Calu3 (cell line): Measurements from ENCODE around the gene SAMD15. TPM values are rescaled to one million over a fixed set of nuclear protein-coding genes. Genes with fewer than 3 reads are reported as not detected.

Experiments
- BruUV-seq: library from RNA; stranded (reverse); fragments of 400-500 nt; replicated peaks from 2 replicates; lab custom pipeline; 2021; lab: Mats Ljungman, UMichigan
- CTCF ChIA-PET: fragments of 300-600 bp; sonication (Branson Sonifier 250); formaldehyde crosslinking; loops from one replicate; lab custom pipeline; 2022; ENCODE audit warnings: antibody characterized with exemption; lab: Charles Lee
- DNase-seq: peaks from one replicate; pipeline ENCODE4 v3.0.0; 2022
- H3K27ac Mint-ChIP-seq: one replicate; pipeline ENCODE4 v1.8.0; 2022; ENCODE audit warnings: mixed read lengths; ENCODE audit not compliant: unreplicated experiment
- H3K27me3 Mint-ChIP-seq: one replicate; pipeline ENCODE4 v1.8.0; 2022; ENCODE audit warnings: mixed read lengths; ENCODE audit not compliant: unreplicated experiment
- H3K36me3 Mint-ChIP-seq: one replicate; pipeline ENCODE4 v1.8.0; 2022; ENCODE audit warnings: mild to moderate bottlenecking, moderate library complexity, mixed read lengths; ENCODE audit not compliant: insufficient read depth, unreplicated experiment
- H3K4me1 Mint-ChIP-seq: one replicate; pipeline ENCODE4 v1.8.0; 2022; ENCODE audit warnings: mild to moderate bottlenecking, low read depth, mixed read lengths; ENCODE audit not compliant: unreplicated experiment
- H3K4me3 Mint-ChIP-seq: one replicate; pipeline ENCODE4 v1.8.0; 2022; ENCODE audit warnings: mild to moderate bottlenecking, low read depth, moderate library complexity, mixed read lengths; ENCODE audit not compliant: unreplicated experiment
- H3K9me3 Mint-ChIP-seq: one replicate; pipeline ENCODE4 v1.8.0; 2022; ENCODE audit warnings: low read depth, mixed read lengths; ENCODE audit not compliant: unreplicated experiment
- CTCF ChIP-seq: fragments of 200-600 bp; IDR thresholded peaks from one replicate; pipeline ENCODE4 v1.8.0; 2022; ENCODE audit warnings: antibody characterized with exemption; ENCODE audit not compliant: unreplicated experiment
- intact Hi-C: fragments of 100-400 bp; cut with micrococcal nuclease; formaldehyde crosslinking; loops from one replicate; pipeline ENCODE4 v1.10.0; 2022; ENCODE audit not compliant: unreplicated experiment
- total RNA-seq: library from RNA; stranded (reverse); gene quantifications from 2 replicates; pipeline ENCODE4 v1.2.3, GENCODE V29; 2022

Gene SAMD15
- total RNA-seq, 1 experiment from 2014 or later = 0.52 TPM

- Mint-ChIP-seq H3K4me3 (no peak overlapping the region), H3K4me1 (no peaks in the 10 kb centered on the region), H3K9me3 (no peaks in the 10 kb centered on the region), H3K27me3 (no peaks in the 10 kb centered on the region), H3K27ac (no peak overlapping the region), H3K36me3 (no peaks in the 10 kb centered on the region)
- DNase-seq = no peak
- BruUV-seq = no TSS peak
- TF ChIP-seq CTCF = no peak
- intact Hi-C loops = no loop called here
- CTCF ChIA-PET = no interaction called here
Observed at GRCh38 chr14:77347751-77348150, 29.4 kb upstream of the SAMD15 start.

- H3K27me3 Mint-ChIP-seq = no peaks in the 10 kb centered on the region
- no peaks in the 10 kb centered on the region for H3K4me1 Mint-ChIP-seq
- CTCF ChIA-PET = no interaction called here
- no peaks in the 10 kb centered on the region for H3K36me3 Mint-ChIP-seq
- no TSS peak for BruUV-seq
- no peaks in the 10 kb centered on the region for H3K9me3 Mint-ChIP-seq
- no peak overlapping the region for H3K27ac Mint-ChIP-seq
- DNase-seq = no peak
- intact Hi-C loops = no loop called here
- no peak for TF ChIP-seq CTCF
- H3K4me3 Mint-ChIP-seq = no peak overlapping the region
Observed at GRCh38 chr14:77353469-77354141, 23.6 kb upstream of the SAMD15 start.

GRCh38 chr14:77355811-77356210, 21.4 kb upstream of the SAMD15 start:
- DNase-seq = no peak
- intact Hi-C loops = no loop called here
- Mint-ChIP-seq H3K4me3 (no peak overlapping the region), H3K9me3 (no peaks in the 10 kb centered on the region), H3K27ac (no peak overlapping the region), H3K36me3 (no peaks in the 10 kb centered on the region), H3K4me1 (no peaks in the 10 kb centered on the region), H3K27me3 (no peaks in the 10 kb centered on the region)
- no peak for TF ChIP-seq CTCF
- CTCF ChIA-PET = interaction anchor here (1.1 kb wide), 1 partner anchor 9 kb away, joined by 3 read pairs; no protein-coding TSS in a partner anchor
- no TSS peak for BruUV-seq

- Mint-ChIP-seq H3K4me1 (no peaks in the 10 kb centered on the region), H3K36me3 (no peaks in the 10 kb centered on the region), H3K27ac (no peak overlapping the region), H3K4me3 (no peak overlapping the region), H3K27me3 (no peaks in the 10 kb centered on the region), H3K9me3 (no peaks in the 10 kb centered on the region)
- no peak for TF ChIP-seq CTCF
- DNase-seq = no peak
- BruUV-seq = no TSS peak
- intact Hi-C loops = no loop called here
- CTCF ChIA-PET = interaction anchor here (0.6 kb wide), 1 partner anchor 370 kb away, joined by 4 read pairs; no protein-coding TSS in a partner anchor
Observed at GRCh38 chr14:77356899-77357298, 20.3 kb upstream of the SAMD15 start.
